NCI-H1105 treated with DMSO at 0.1 percent for 48 hours (cell line): Measurements from ENCODE around the gene SLC2A3.
"Not testable (repeated sequence)": the region's sequence is repeated elsewhere in the genome, so short reads cannot be mapped to it uniquely, and the experiment has no call there.

Source experiments
- DNase-seq: peaks from one replicate; lab custom pipeline; 2025; lab: John Stamatoyannopoulos, UW

SLC2A3 gene

GRCh38 chr12:7935590-7936581 lies at the start of gene SLC2A3:
Gene SLC2A3 (minus strand): TSS chr12:7936187. CDS start chr12:7936034, 153 bp downstream.
- DNase-seq = no peak

DNA sequence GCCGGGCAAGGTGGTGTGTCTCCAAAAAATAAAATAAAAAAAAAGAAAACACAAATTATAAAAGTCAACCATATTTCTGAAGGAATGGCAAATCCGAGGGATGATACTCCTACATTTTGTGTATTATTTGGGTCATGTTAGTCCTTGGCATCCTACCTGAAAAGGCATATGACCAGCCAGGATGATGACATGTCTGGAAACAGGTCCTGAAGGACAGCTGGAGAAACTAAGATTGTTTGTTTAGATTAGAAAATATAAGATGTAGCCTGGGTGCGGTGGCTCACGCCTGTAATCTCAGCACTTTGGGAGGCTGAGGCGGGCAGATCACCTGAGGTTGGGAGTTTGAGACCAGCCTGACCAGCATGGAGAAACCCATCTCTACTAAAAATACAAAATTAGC lies 48.9 kb upstream of the SLC2A3 start:
- no peak for DNase-seq

DNA sequence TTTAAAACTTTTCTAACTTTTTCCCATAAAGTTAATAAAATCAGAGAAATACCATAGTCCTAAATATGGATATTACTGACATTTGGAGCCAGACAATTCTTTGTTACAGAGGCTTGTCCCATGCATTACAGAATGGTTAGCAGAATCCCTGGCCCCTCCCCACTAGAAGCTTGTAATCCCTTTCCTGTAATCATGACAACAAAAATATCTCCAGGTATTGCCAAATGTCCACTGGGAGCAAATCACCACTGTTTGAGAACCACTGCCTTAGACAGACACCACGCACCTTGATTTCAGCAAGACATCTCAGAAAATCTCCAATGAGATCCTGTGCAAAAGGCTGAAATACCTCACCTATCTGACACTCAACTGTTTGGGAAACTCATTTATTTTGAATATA lies 47.5 kb upstream of the SLC2A3 start:
- not testable (repeated sequence) for DNase-seq

DNA sequence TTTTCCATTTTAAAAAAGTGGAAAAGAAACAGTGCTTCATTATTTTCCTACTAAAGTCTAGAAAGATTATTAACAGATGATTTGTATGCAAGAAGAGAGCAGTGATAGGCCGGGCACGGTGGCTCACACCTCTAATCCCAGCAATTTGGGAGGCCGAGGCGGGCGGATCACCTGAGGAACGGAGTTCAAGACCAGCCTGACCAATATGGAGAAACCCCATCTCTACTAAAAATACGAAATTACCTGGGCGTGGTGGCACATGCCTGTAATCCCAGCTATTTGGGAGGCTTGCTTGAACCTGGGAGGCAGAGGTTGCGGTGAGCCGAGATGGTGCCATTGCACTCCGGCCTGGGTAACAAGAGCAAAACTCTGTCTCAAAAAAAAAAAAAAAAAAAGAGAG lies 47.0 kb upstream of the SLC2A3 start:
- not testable (repeated sequence) for DNase-seq

GRCh38 chr12:7982332-7982735 lies 46.3 kb upstream of the SLC2A3 start:
- DNase-seq = not testable (repeated sequence)

DNA sequence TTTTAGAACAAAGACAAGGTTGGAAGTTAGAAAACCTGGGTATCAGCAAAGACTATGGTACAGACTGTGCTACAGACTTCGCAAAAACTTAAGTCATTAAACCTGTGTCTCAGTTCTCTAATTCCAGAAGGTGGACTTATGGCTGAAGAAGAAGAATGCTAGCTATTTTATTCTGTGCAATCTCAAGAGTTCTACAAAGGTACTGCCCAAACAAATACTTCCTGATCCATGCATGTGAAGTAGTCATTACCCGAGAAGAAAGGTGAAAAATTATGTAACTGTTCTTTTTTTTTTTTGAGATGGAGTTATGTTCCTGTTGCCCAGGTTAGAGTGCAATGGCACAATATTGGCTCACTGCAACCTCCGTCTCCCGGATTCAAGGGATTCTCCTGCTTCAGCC lies 45.5 kb upstream of the SLC2A3 start:
- no peak for DNase-seq

GRCh38 chr12:7977351-7978124 lies 41.6 kb upstream of the SLC2A3 start:
- not testable (repeated sequence) for DNase-seq

- no peak for DNase-seq
Measured at GRCh38 chr12:7973457-7973825, 37.5 kb upstream of the SLC2A3 start.

DNA sequence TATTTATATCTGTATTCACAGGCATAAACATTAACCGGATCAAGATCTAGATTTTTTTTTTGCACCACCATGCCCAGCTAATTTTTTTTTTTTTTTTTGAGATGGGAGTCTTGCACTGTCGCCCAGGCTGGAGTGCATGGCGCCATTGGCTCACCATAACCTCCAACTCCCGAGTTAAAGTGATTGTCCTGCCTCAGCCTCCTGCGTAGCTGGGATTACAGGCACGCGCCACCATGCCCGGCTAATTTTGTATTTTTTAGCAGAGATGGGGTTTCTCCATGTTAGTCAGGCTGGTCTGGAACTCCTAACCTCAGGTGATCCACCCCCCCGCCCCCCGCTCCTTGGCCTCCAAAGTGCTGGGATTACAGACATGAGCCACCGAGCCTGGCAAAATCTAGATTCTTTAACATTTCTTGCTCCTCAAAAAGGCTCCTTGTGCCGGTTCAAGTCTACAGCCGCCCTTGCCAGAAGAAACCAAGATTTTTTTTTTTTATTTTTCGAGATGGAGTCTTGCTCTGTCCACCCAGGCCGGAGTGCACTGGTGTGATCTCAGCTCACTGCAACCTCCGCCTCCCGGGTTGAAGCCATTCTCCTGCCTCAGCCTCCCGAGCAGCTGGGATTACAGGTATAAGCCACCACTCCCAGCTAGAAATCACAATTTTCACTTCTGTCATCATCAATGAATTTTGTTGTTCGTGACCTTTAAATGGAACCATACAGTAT lies 36.9 kb upstream of the SLC2A3 start:
- DNase-seq = no peak

DNA sequence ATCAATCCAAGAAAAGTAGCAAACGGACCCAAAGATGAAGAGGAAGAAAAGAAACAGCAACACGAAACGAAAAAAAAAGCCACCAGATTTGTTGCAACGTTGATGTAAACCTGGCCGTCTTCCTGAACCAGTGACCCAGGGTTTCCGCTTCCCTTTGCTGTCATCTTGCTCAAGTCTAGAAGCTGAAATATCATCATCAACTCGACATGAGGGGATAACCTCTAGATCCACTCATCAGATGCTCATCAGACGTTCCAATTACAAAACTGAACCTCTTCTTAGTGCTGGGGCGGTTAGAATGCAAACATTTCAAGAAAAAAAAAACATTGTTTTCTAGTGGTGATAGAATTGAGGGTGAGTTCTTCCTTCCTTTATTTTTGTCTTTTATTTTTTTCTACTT lies 36.3 kb upstream of the SLC2A3 start:
- DNase-seq = not testable (repeated sequence)

GRCh38 chr12:7971765-7972164 lies 35.8 kb upstream of the SLC2A3 start:
- DNase-seq = not testable (repeated sequence)

- peak; percentile 72 for DNase-seq
Measured at GRCh38 chr12:7970475-7971252, 34.7 kb upstream of the SLC2A3 start.

DNA sequence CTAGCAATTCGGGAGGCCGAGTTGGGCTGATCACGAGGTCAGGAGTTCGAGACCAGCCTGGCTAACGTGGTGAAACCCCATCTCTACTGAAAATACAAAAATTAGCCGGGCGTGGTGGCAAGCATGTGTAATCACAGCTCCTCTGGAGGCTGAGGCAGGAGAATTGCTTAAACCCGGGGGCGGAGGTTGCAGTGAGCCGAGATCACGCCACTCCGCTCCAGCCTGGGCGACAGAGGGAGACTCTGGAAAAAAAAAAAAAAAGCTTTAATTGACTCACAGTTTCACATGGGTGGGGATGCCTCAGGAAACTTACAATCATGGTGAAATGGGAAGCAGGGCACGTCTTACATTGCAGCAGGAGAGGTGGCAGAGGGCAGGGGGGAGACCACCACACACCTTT lies 30.6 kb upstream of the SLC2A3 start:
- no peak for DNase-seq

DNA sequence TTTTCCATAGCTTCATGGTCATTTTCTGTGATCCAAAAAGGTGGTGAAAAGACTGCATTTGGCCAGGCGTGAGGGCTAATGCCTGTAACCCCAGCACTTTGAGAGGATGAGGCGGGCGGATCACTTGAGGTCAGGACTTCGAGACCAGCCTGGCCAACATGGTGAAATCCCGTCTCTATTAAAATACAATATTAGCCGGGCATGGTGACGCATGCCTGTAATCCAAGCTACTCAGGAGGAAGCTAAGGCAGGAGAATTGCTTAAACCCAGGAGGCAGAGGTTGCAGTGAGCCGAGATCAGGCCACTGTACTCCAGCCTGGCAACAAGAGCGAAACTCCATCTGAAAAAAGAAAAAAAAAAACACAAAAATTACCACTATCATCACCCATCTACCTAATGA lies 28.7 kb upstream of the SLC2A3 start:
- DNase-seq = not testable (repeated sequence)

DNA sequence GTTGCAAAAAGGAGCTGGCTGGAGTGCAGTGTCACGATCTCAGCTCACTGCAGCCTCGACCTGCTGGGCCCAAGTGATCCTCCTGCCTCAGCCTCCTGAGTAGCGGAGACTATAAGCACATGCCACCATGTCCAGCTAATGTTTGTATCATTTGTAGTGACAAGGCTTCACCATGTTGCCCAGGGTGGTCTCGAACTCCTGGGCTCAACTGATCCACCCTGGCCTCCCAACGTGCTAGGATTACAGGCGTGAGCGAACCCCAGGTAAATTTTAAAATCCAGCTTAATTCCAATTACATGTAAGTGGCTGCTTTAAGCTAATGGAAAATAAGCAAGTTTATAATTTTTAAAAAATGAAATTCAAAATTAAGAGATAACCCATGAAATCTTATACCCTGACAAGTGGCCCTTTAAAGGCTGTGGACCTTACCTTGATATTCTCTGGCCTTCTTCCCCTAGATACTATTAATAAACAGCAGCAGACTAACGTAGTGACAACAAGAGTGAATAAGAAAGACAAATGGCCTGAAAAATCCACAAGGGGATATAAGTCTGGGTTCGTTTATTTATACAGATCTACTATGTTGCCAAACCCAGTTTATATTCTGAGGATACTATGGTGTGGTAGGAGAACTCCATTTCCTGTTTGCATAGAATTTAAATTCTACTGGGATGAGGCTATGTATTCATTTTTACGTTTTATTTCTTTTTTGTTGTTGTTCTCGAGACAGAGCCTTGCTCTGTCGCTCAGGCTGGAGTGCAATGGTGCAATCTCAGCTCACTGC lies 25.6 kb upstream of the SLC2A3 start:
- no peak for DNase-seq

- DNase-seq = no peak
Measured at GRCh38 chr12:7959701-7960121, 23.7 kb upstream of the SLC2A3 start.

GRCh38 chr12:7959278-7959677 lies 23.3 kb upstream of the SLC2A3 start:
- no peak for DNase-seq

DNA sequence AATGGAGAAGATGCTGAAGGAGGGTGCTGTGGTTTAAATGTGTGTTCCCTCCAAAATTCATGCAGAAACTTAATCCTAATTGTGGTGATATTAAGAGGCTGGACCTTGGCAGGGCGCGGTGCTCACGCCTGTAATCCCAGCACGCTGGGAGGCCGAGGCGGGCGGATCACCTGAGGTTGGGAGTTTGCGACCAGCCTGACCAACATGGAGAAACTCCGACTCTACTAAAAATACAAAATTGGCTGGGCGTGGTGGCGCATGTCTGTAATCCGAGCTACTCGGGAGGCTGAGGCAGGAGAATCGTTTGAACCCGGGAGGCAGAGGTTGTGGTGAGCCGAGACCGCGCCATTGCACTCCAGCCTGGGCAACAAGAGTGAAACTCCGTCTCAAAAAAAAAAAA lies 18.9 kb upstream of the SLC2A3 start:
- not testable (repeated sequence) for DNase-seq

DNA sequence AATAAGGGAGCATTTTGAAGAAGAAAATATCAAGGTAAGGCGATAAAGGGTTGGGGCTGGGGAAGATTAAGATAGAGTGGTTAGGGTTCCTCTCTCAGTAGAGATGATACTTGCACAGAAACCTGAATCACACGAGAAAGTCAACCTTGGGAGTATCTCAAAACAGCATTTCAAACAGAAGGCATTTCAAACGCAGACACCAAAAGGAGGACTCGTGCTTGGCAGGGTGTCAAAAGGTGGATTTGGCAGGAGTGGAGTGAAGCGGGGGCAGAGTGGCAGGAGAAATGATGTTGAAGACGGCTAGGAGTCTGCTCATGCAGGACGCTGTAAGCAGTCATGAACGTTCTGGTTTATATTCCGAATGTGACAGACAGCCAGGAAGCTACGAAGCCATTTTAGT lies 18.4 kb upstream of the SLC2A3 start:
- DNase-seq = not testable (repeated sequence)

GRCh38 chr12:7953912-7954311 lies 17.9 kb upstream of the SLC2A3 start:
- not testable (repeated sequence) for DNase-seq

DNA sequence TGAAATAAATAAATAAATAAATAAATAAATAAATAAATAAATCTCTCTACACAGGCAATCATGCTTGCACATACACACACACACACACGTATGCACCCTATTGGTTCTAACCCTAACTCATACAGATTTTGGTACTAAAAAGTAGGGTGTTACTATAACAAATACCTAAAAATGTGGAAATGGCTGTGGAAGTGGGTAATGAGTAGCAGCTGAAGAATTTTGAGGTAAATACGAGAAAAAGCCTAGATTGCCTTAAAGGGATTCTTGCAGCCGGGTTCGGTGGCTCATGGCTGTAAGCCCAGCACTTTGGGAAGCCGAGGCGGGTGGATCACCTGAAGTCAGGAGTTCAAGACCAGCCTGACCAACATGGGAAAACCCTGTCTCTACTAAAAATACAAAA lies 15.7 kb upstream of the SLC2A3 start:
- no peak for DNase-seq
